Trophoblast cell (in vitro differentiated cells and primary cell): ENCODE measurements around the gene UBR2.
"Not testable (repeated sequence)": the region's sequence is repeated elsewhere in the genome, so short reads cannot be mapped to it uniquely, and the experiment has no call there.

Source experiments
- DNase-seq, 2 donors: peaks; one replicate each; pipeline ENCODE4 v3.0.0-alpha.2; 2016
- H2AFZ ChIP-seq: 2 replicates; pipeline ENCODE4 v1.6.1; 2013; ENCODE audit warnings: low read length, moderate library complexity, mild to moderate bottlenecking; ENCODE audit not compliant: insufficient read depth, poor library complexity
- H2AK5ac ChIP-seq: 2 replicates; pipeline ENCODE4 v1.6.1; 2013; ENCODE audit warnings: mild to moderate bottlenecking, low read length
- H2BK120ac ChIP-seq: 2 replicates; pipeline ENCODE4 v1.6.1; 2013; ENCODE audit warnings: low read length, mild to moderate bottlenecking, moderate library complexity; ENCODE audit not compliant: insufficient read depth, poor library complexity
- H2BK12ac ChIP-seq: 2 replicates; pipeline ENCODE4 v1.6.1; 2013; ENCODE audit warnings: mild to moderate bottlenecking, low read length, moderate library complexity
- H2BK5ac ChIP-seq: 2 replicates; pipeline ENCODE4 v1.6.1; 2013; ENCODE audit warnings: low read length, low read depth, moderate library complexity, mild to moderate bottlenecking; ENCODE audit not compliant: poor library complexity
- H3K14ac ChIP-seq: 2 replicates; pipeline ENCODE4 v1.6.1; 2013; ENCODE audit warnings: mild to moderate bottlenecking, low read length
- H3K18ac ChIP-seq: 2 replicates; pipeline ENCODE4 v1.6.1; 2013; ENCODE audit warnings: mild to moderate bottlenecking, low read length
- H3K23ac ChIP-seq: 2 replicates; pipeline ENCODE4 v1.6.1; 2013; ENCODE audit warnings: low read length
- H3K27ac ChIP-seq: 2 replicates; pipeline ENCODE4 v1.5.1; 2013; ENCODE audit warnings: low read depth, mild to moderate bottlenecking, inconsistent platforms, low read length, moderate library complexity
- H3K27me3 ChIP-seq: 2 replicates; pipeline ENCODE4 v1.6.1; 2013; ENCODE audit warnings: inconsistent platforms, mild to moderate bottlenecking, low read length, moderate library complexity; ENCODE audit not compliant: insufficient read depth
- H3K36me3 ChIP-seq, 2 experiments: 1 replicate in 1 of 2; 2 replicates in 1 of 2; pipeline ENCODE4 v1.6.1; 2013; ENCODE audit warnings: low read length in 2 of 2, mild to moderate bottlenecking in 2 of 2, moderate library complexity in 1 of 2; ENCODE audit not compliant: insufficient read depth in 2 of 2, control insufficient read depth in 1 of 2
- H3K4ac ChIP-seq: 2 replicates; pipeline ENCODE4 v1.6.1; 2013; ENCODE audit warnings: low read depth, mild to moderate bottlenecking, low read length, moderate library complexity
- H3K4me1 ChIP-seq, 2 experiments: 1 replicate in 1 of 2; 2 replicates in 1 of 2; pipeline ENCODE4 v1.6.1; 2013; ENCODE audit warnings: low read length in 2 of 2, mild to moderate bottlenecking in 2 of 2, moderate library complexity in 1 of 2; ENCODE audit not compliant: insufficient read depth in 2 of 2, control insufficient read depth in 1 of 2
- H3K4me2 ChIP-seq: 2 replicates; pipeline ENCODE4 v1.6.1; 2013; ENCODE audit warnings: inconsistent platforms, mild to moderate bottlenecking, low read length, moderate library complexity
- H3K4me3 ChIP-seq: 2 replicates; pipeline ENCODE4 v1.5.1; 2013; ENCODE audit warnings: mild to moderate bottlenecking, low read depth, low read length, inconsistent platforms
- H3K79me1 ChIP-seq: one replicate; pipeline ENCODE4 v1.6.1; 2013; ENCODE audit warnings: low read length
- H3K79me2 ChIP-seq: 2 replicates; pipeline ENCODE4 v1.6.1; 2013; ENCODE audit warnings: low read length, mild to moderate bottlenecking; ENCODE audit not compliant: control insufficient read depth, insufficient read depth, poor library complexity
- H3K9ac ChIP-seq: 2 replicates; pipeline ENCODE4 v1.6.1; 2013; ENCODE audit warnings: mild to moderate bottlenecking, low read length
- H3K9me3 ChIP-seq: 2 replicates; pipeline ENCODE4 v1.6.1; 2013; ENCODE audit warnings: low read depth, mild to moderate bottlenecking, control low read depth, inconsistent platforms, low read length; ENCODE audit not compliant: insufficient read depth
- H4K12ac ChIP-seq: 2 replicates; pipeline ENCODE4 v1.6.1; 2013; ENCODE audit warnings: low read depth, mild to moderate bottlenecking, low read length, moderate library complexity
- H4K8ac ChIP-seq: 2 replicates; pipeline ENCODE4 v1.6.1; 2013; ENCODE audit warnings: low read depth, mild to moderate bottlenecking, low read length, moderate library complexity
- H4K91ac ChIP-seq: one replicate; pipeline ENCODE4 v1.6.1; 2013; ENCODE audit warnings: low read depth, mild to moderate bottlenecking, low read length, moderate library complexity
- WGBS: extraction: QIAGEN DNeasy Blood & Tissue Kit; methylation state at CpG from one replicate; pipeline ENCODE4 v1.1.7; 2013; ENCODE audit warnings: missing lambda C conversion rate; ENCODE audit not compliant: insufficient read length, insufficient coverage; ENCODE audit errors: extremely low coverage; 5-methylcytosine and 5-hydroxymethylcytosine counted together

The UBR2 gene

GRCh38 chr6:42567237-42567636 lies 3.4 kb downstream of the UBR2 start:
- Histone ChIP-seq H3K79me2 (peaks cover 11% of the 10 kb centered on the region), H3K4ac (peak overlapping the region; percentile 21)
- not testable (repeated sequence) for H3K36me3 ChIP-seq, H3K18ac ChIP-seq, H3K27me3 ChIP-seq, H4K91ac ChIP-seq, H4K12ac ChIP-seq, H3K9me3 ChIP-seq, H2BK5ac ChIP-seq, H3K79me1 ChIP-seq, H2BK12ac ChIP-seq, H2AK5ac ChIP-seq, H3K4me2 ChIP-seq, H4K8ac ChIP-seq, H3K4me1 ChIP-seq, H3K4me3 ChIP-seq, H3K27ac ChIP-seq, H3K9ac ChIP-seq, H3K23ac ChIP-seq, DNase-seq, H2BK120ac ChIP-seq, H2AFZ ChIP-seq, H3K14ac ChIP-seq
- no CpG with 5 or more reads among the region's 4 CpGs for WGBS

GRCh38 chr6:42569102-42570028 lies 5.5 kb downstream of the UBR2 start:
- Histone ChIP-seq H3K4me3 (no peak overlapping the region), H3K27me3 (no peaks in the 10 kb centered on the region), H3K23ac (no peak overlapping the region), H4K91ac (no peak overlapping the region), H3K14ac (no peak overlapping the region), H3K4me1 (peaks cover 3% of the 10 kb centered on the region in 2 experiments), H3K36me3 (peaks cover 2% of the 10 kb centered on the region in 2 experiments), H4K12ac (no peak overlapping the region), H2BK12ac (no peak overlapping the region), H3K9ac (no peak overlapping the region), H2AFZ (no peak overlapping the region), H2AK5ac (no peak overlapping the region), H3K27ac (no peak overlapping the region), H3K4ac (peak overlapping the region; percentile 79), H3K9me3 (no peaks in the 10 kb centered on the region), H3K79me2 (peaks cover 8% of the 10 kb centered on the region), H3K4me2 (no peak overlapping the region), H4K8ac (no peak overlapping the region), H2BK5ac (no peak overlapping the region), H3K18ac (no peak overlapping the region), H3K79me1 (peaks cover 2% of the 10 kb centered on the region), H2BK120ac (no peak overlapping the region)
- DNase-seq, result peak; percentile 12 to 56

GRCh38 chr6:42571611-42572342 lies 7.9 kb downstream of the UBR2 start:
- Histone ChIP-seq H2BK5ac (no peak overlapping the region), H3K27ac (no peak overlapping the region), H3K4me3 (no peak overlapping the region), H3K4me2 (no peak overlapping the region), H3K23ac (no peak overlapping the region), H4K12ac (no peak overlapping the region), H2BK120ac (no peak overlapping the region), H3K9me3 (no peaks in the 10 kb centered on the region), H4K91ac (no peak overlapping the region), H3K9ac (no peak overlapping the region), H3K79me1 (no peaks in the 10 kb centered on the region), H3K36me3 (peaks cover 2 to 8% of the 10 kb centered on the region in 2 experiments), H2BK12ac (no peak overlapping the region), H3K18ac (no peak overlapping the region), H3K27me3 (no peaks in the 10 kb centered on the region), H3K14ac (no peak overlapping the region), H3K79me2 (no peaks in the 10 kb centered on the region), H4K8ac (no peak overlapping the region), H2AK5ac (no peak overlapping the region), H3K4me1 (no peaks in the 10 kb centered on the region), H2AFZ (no peak overlapping the region), H3K4ac (no peak overlapping the region)
- no peak for DNase-seq
- WGBS, result no CpG with 5 or more reads among the region's 7 CpGs

GRCh38 chr6:42572523-42572922 lies 8.7 kb downstream of the UBR2 start:
- Histone ChIP-seq H3K14ac (no peak overlapping the region), H2AFZ (no peak overlapping the region), H4K12ac (no peak overlapping the region), H2AK5ac (no peak overlapping the region), H2BK5ac (no peak overlapping the region), H4K8ac (no peak overlapping the region), H3K18ac (no peak overlapping the region), H3K27ac (no peak overlapping the region), H3K23ac (no peak overlapping the region), H2BK120ac (no peak overlapping the region), H3K4me1 (no peaks in the 10 kb centered on the region), H3K4me2 (no peak overlapping the region), H3K9ac (no peak overlapping the region), H3K27me3 (no peaks in the 10 kb centered on the region), H3K79me1 (no peaks in the 10 kb centered on the region), H3K79me2 (no peaks in the 10 kb centered on the region), H3K9me3 (no peaks in the 10 kb centered on the region), H3K4me3 (no peak overlapping the region), H3K4ac (no peak overlapping the region), H3K36me3 (peaks cover 2 to 8% of the 10 kb centered on the region in 2 experiments), H2BK12ac (no peak overlapping the region), H4K91ac (no peak overlapping the region)
- no CpG with 5 or more reads among the region's 4 CpGs for WGBS
- DNase-seq, result no peak
